Kidney tubule cell (primary cell): ENCODE measurements around the gene EVX2.
A peak's percentile ranks its signal among the peaks of the same experiment; 100 is the strongest.

Experiments
- DNase-seq: peaks from one replicate; pipeline ENCODE4 v3.0.0-alpha.2; 2018; ENCODE audit warnings: low spot score

Gene EVX2

DNA sequence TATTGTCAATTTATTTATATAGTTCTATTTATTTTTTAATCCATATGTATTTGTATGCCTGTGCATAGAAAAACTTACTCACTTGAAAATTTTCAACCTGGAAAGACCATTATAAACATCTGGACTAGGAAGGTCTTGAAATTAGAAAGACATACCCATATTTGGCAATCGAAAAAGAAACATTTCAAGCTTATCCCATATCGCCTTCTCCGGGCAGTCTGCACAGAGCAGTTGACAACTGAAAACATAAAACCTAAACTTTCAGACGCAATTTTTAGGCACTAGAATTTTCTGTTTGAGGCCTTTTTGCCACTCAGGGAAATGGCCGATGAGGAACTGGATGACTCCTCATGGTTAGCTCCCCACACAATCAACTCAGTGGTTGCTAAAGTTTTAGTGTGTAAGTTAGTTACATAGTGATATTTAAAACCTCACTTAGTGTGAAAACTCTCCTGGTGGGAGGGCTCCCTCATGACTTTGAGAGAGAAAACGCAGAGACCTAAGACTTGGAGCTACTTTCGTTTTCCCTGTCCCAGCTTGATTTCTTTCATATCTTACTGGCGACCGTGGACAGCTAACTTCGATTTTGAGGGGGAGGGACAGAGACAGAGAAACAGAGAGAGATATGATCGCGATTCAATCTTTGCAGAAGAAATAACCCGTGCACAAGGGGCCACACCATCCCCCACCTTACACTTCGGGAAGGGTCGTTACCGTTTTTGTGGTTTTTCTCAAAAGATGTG is 12.7 kb upstream of the EVX2 start:
- no peak for DNase-seq

- no peak for DNase-seq
Measured at GRCh38 chr2:176095421-176095820, 11.7 kb upstream of the EVX2 start.

DNA sequence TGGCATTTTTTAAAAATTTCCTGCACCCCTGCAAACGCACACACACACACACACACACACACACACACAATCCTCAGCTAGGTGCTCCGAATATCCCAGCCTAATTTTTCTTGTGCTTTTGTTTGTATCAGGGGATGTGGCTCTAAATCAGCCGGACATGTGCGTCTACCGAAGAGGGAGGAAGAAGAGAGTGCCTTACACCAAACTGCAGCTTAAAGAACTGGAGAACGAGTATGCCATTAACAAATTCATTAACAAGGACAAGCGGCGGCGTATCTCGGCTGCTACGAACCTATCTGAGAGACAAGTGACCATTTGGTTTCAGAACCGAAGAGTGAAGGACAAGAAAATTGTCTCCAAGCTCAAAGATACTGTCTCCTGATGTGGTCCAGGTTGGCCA is 10.6 kb upstream of the EVX2 start:
- DNase-seq, result no peak

- DNase-seq, result no peak
Measured at GRCh38 chr2:176093898-176094249, 10.1 kb upstream of the EVX2 start.

GRCh38 chr2:176093145-176093897 is 9.6 kb upstream of the EVX2 start:
- DNase-seq, result no peak

GRCh38 chr2:176092270-176093144 is 8.7 kb upstream of the EVX2 start, which contains the start of gene HOXD13:
HOXD13 (plus strand) TSS chr2:176092721; CDS start chr2:176092891, 170 bp downstream.
- DNase-seq, result no peak

GRCh38 chr2:176091329-176092258 is 7.8 kb upstream of the EVX2 start:
- no peak for DNase-seq

GRCh38 chr2:176090862-176091261 is 7.1 kb upstream of the EVX2 start:
- DNase-seq, result no peak

DNA sequence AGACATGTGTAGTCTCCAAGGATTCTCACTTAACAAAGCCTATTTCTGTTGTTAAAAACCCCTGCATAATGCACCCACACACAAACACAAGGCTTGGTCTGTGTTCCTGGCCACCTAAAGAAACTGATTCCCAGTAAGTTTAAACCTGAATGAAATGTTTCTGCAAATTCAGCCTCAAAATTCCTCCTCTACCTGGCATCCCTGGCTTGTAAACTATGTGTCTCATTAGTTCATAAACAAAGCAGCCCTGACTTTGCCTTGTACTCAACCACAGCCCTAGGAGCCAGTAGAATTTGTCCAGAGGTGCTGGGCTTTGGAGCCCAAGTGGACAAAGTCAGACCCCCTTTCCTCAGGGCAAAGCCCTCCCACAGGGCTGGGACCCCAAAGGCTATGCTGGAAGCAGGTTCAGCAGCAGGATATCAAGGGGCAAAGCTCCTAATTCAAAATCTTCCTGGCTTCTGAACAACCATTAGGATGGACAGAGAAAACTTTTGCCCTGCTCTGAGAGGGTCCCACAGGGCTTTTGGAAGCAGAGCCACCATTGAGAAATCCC is 6.2 kb upstream of the EVX2 start:
- no peak for DNase-seq

GRCh38 chr2:176088937-176089842 is 5.4 kb upstream of the EVX2 start:
- DNase-seq, result no peak

DNA sequence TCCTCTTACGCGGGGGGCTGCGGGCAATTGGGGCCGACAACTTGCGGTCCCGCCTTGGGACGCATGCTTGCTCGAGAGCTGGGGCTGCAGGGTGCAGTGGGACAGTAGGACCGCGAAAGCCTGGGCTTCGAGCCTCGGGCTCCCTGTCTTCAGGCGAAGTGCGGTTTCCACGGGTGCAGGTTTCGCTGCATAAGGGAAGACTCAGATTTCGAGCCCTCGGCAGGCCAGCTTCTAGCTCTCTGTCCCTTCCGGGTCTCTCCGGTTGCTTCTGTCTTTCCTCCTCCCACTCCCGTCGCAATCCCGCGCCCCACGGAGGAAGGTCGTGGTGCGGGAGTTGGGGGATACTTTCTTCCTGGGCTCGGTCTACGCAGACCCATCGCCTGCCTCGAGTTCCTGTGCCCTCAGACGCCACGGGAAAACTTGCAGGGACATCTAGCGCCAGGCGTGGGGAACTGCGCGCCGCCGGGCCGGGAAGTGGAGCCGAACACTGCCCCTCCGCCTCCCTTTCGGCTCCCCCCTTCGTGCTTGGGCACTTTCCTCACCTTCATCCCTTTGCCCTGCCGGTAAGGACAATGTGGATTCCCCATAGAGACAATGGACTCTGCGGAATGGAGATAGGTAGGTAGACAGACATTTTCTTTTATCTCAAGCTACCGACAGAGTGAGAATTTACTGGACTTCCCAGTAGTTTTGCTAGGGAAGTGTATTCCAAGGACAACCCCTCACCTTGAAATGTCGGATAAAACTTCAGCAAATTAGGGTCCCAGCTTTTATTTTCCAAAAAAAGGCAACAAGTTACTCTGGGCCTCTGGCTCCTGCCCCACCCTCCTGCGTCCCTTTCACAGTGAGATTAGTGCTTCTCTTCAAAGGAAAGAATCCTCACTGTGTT is 4.5 kb upstream of the EVX2 start:
- peak; percentile 51 for DNase-seq

GRCh38 chr2:176087330-176088047 is 3.7 kb upstream of the EVX2 start:
- no peak for DNase-seq

DNA sequence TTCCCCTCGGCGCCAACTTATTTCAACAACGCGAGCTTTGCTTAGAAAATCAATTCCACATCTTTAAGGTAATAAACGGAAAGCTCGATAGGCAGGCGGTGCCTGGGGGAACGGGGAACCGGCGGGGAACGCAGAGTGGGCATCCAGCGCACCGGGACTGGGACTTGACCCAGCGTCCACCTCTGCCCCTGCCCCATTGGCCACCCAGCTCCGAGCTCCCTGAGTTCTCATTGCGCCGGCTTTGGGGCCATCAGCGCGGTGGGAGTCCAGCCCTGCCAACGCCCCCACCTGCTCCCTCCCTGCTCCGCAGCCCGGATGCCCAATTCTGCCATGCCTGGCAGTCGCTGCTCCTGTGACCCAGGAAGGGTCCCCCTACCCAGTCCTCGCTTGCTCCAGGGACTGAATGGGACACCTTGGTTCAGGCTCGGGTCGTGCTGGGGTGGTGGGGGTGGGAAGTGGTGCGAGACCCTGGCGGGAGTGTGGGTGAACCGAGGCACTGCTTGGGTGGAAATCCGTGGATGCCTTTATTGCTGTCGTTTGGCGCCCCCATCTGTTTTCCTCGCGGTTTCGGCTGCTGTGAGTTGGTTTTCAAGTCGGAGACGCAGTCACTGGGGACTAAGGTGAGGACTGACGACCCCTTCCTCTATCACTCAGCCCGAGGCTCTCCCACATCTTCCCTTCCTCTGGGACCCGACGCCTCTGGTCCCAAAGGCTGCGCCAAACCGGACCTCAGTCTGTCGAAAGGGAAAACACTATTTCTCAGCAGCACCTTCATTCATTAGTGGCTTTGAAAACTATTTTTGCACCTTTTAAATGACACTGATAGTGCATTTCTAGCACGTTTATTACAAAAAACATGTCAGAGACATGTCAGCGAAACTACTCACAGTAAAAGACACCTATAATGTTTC is 2.4 kb upstream of the EVX2 start:
- DNase-seq, result peak; percentile 31

- no peak for DNase-seq
Measured at GRCh38 chr2:176085120-176085788, 1.5 kb upstream of the EVX2 start.

GRCh38 chr2:176084611-176085119 is 903 bp upstream of the EVX2 start:
- no peak for DNase-seq
